HEK293 (cell line): ENCODE results near the gene MOG.

ENCODE experiments used
- PRDM10 ChIP-seq: fragments of 450-650 bp; formaldehyde crosslinking; IDR thresholded peaks from 2 replicates; pipeline ENCODE4 v1.5.1; 2016; ENCODE audit warnings: missing biosample characterization, missing genetic modification characterization
- TCF7L2 ChIP-seq: IDR thresholded peaks from 2 replicates; pipeline ENCODE4 v1.6.1; 2011; ENCODE audit warnings: low read depth, mild to moderate bottlenecking, inconsistent platforms, low read length, moderate library complexity, borderline replicate concordance
- ZBTB49 ChIP-seq: fragments of 450-650 bp; formaldehyde crosslinking; IDR thresholded peaks from 2 replicates; pipeline ENCODE4 v1.5.1; 2016; ENCODE audit warnings: missing biosample characterization, missing genetic modification characterization, low read depth
- ZNF146 ChIP-seq: fragments of 450-650 bp; formaldehyde crosslinking; IDR thresholded peaks from 2 replicates; pipeline ENCODE4 v1.5.1; 2016; ENCODE audit warnings: missing biosample characterization, missing genetic modification characterization
- ZNF549 ChIP-seq: fragments of 450-650 bp; IDR thresholded peaks from 2 replicates; pipeline ENCODE4 v1.5.1; 2018; ENCODE audit warnings: missing biosample characterization, missing genetic modification characterization, mild to moderate bottlenecking, inconsistent platforms, moderate library complexity
- ZNF558 ChIP-seq: fragments of 450-650 bp; formaldehyde crosslinking; IDR thresholded peaks from 2 replicates; pipeline ENCODE4 v1.5.1; 2016; ENCODE audit warnings: missing biosample characterization, missing genetic modification characterization
- ZNF76 ChIP-seq: fragments of 450-650 bp; formaldehyde crosslinking; IDR thresholded peaks from 2 replicates; pipeline ENCODE4; 2016; ENCODE audit warnings: low read depth, missing biosample characterization, missing genetic modification characterization, borderline replicate concordance
- TF ChIP-seq, protein P1 (sequence below): fragments of 450-650 bp; formaldehyde crosslinking; IDR thresholded peaks from 2 replicates; pipeline ENCODE4 v1.5.1; 2016; ENCODE audit warnings: missing biosample characterization, missing genetic modification characterization
- TF ChIP-seq, protein P2 (sequence below): fragments of 450-650 bp; formaldehyde crosslinking; IDR thresholded peaks from 2 replicates; pipeline ENCODE4 v1.5.1; 2016; ENCODE audit warnings: missing biosample characterization, missing genetic modification characterization

DNA sequence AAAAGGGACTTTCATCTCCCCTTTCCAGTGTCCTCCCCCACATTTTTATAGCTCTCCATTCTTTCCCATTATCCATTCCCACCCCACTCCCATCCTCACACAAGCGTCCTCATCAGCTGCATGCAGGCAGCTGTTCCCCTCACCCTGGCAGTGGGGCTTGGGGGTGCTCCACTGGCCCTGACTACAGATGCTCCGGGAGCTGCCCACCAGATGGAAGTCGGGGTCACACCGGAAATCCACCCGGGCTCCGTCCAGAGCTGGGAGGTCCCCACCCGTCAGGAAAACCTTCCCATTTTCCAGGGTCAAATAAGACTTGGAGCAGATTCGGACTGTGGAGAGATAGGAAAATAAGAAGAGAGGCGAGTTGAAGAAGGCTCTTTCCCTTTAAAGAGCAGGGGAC is 26.6 kb upstream of the MOG start:
- TF ChIP-seq, protein P1, sequence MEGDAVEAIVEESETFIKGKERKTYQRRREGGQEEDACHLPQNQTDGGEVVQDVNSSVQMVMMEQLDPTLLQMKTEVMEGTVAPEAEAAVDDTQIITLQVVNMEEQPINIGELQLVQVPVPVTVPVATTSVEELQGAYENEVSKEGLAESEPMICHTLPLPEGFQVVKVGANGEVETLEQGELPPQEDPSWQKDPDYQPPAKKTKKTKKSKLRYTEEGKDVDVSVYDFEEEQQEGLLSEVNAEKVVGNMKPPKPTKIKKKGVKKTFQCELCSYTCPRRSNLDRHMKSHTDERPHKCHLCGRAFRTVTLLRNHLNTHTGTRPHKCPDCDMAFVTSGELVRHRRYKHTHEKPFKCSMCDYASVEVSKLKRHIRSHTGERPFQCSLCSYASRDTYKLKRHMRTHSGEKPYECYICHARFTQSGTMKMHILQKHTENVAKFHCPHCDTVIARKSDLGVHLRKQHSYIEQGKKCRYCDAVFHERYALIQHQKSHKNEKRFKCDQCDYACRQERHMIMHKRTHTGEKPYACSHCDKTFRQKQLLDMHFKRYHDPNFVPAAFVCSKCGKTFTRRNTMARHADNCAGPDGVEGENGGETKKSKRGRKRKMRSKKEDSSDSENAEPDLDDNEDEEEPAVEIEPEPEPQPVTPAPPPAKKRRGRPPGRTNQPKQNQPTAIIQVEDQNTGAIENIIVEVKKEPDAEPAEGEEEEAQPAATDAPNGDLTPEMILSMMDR (tag by site-specific recombination): no peak
- TF ChIP-seq ZBTB49 (tag by site-specific recombination) (no peak), ZNF76 (tag by site-specific recombination) (no peak), ZNF146 (tag by site-specific recombination) (no peak), ZNF558 (tag by site-specific recombination) (no peak), TCF7L2 (no peak), PRDM10 (tag by site-specific recombination) (no peak), ZNF549 (no peak)
- TF ChIP-seq, protein P2, sequence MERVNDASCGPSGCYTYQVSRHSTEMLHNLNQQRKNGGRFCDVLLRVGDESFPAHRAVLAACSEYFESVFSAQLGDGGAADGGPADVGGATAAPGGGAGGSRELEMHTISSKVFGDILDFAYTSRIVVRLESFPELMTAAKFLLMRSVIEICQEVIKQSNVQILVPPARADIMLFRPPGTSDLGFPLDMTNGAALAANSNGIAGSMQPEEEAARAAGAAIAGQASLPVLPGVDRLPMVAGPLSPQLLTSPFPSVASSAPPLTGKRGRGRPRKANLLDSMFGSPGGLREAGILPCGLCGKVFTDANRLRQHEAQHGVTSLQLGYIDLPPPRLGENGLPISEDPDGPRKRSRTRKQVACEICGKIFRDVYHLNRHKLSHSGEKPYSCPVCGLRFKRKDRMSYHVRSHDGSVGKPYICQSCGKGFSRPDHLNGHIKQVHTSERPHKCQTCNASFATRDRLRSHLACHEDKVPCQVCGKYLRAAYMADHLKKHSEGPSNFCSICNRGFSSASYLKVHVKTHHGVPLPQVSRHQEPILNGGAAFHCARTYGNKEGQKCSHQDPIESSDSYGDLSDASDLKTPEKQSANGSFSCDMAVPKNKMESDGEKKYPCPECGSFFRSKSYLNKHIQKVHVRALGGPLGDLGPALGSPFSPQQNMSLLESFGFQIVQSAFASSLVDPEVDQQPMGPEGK (tag by site-specific recombination): no peak
